H1 (cell line): ENCODE measurements around the gene TMED5. TPM values are rescaled to one million over a fixed set of nuclear protein-coding genes. Genes with fewer than 3 reads are reported as not detected.

Experiments
- CTCF ChIA-PET: fragments of 300-600 bp; sonication (Branson Sonifier 250); formaldehyde crosslinking; loops from one replicate; lab custom pipeline; 2021; ENCODE audit not compliant: partially characterized antibody; lab: Charles Lee
- POLR2A ChIA-PET: fragments of 300-600 bp; sonication (Branson Sonifier 250); formaldehyde crosslinking; loops from one replicate; lab custom pipeline; 2021; ENCODE audit warnings: inconsistent platforms; ENCODE audit not compliant: partially characterized antibody; lab: Charles Lee
- DNase-seq, 2 experiments: peaks; one replicate each; pipeline versions ENCODE4 v3.0.0 to v3.0.0-alpha.2; 2010 to 2022; ENCODE audit warnings: low spot score in 2 of 2, low read depth in 1 of 2, mixed read lengths in 1 of 2
- FAIRE-seq: peaks from 2 replicates; lab custom pipeline; 2011; peaks lifted over from hg19 to GRCh38; lab: Jason Lieb, UNC
- H2AFZ ChIP-seq: 2 replicates; pipeline ENCODE4 v1.8.1; 2012; ENCODE audit warnings: low read length, inconsistent platforms
- H2AK5ac ChIP-seq: 2 replicates; pipeline ENCODE4 v1.6.1; 2013; ENCODE audit warnings: low read depth, low read length
- H2BK120ac ChIP-seq: replicated peaks from 2 replicates; pipeline ENCODE3; 2013; ENCODE audit warnings: low read depth, low read length, inconsistent platforms
- H2BK12ac ChIP-seq: 2 replicates; pipeline ENCODE4 v1.6.1; 2013; ENCODE audit warnings: low read depth, low read length
- H2BK15ac ChIP-seq: 2 replicates; pipeline ENCODE4 v1.6.1; 2013; ENCODE audit warnings: low read length
- H2BK20ac ChIP-seq: 2 replicates; pipeline ENCODE4 v1.6.1; 2013; ENCODE audit warnings: low read length
- H2BK5ac ChIP-seq: 2 replicates; pipeline ENCODE4 v1.6.1; 2013; ENCODE audit warnings: low read depth, low read length
- H3K14ac ChIP-seq: 2 replicates; pipeline ENCODE4 v1.6.1; 2013; ENCODE audit warnings: inconsistent platforms; ENCODE audit not compliant: insufficient read length
- H3K18ac ChIP-seq: 2 replicates; pipeline ENCODE4 v1.6.1; 2013; ENCODE audit warnings: low read length; ENCODE audit errors: extremely low read depth
- H3K23ac ChIP-seq: 2 replicates; pipeline ENCODE4 v1.6.1; 2013; ENCODE audit warnings: inconsistent platforms; ENCODE audit not compliant: insufficient read length
- H3K23me2 ChIP-seq: 2 replicates; pipeline ENCODE4 v1.6.1; 2013; ENCODE audit warnings: low read depth, low read length
- H3K27ac ChIP-seq: 2 replicates; pipeline ENCODE4 v1.6.1; 2011; ENCODE audit warnings: low read depth, low read length, inconsistent platforms
- H3K27me3 ChIP-seq, 4 experiments: replicated peaks in 1 of 4; 1 replicate in 1 of 4; 2 replicates in 3 of 4; pipeline versions ENCODE4 v1.6.1 to v1.8.1; 2011 to 2013; ENCODE audit warnings: low read length in 3 of 4, mild to moderate bottlenecking in 3 of 4, inconsistent platforms in 2 of 4, mixed read lengths in 2 of 4, moderate library complexity in 1 of 4; ENCODE audit not compliant: control insufficient read depth in 3 of 4, insufficient read depth in 3 of 4; ENCODE audit errors: extremely low read depth in 1 of 4
- H3K36me3 ChIP-seq, 4 experiments: 2 replicates each; pipeline versions ENCODE4 v1.6.1 to v1.8.1; 2011 to 2013; ENCODE audit warnings: mild to moderate bottlenecking in 4 of 4, low read length in 3 of 4, moderate library complexity in 2 of 4, control low read depth in 1 of 4, inconsistent platforms in 1 of 4; ENCODE audit not compliant: insufficient read depth in 4 of 4, control insufficient read depth in 2 of 4
- H3K4ac ChIP-seq: replicated peaks from 2 replicates; pipeline ENCODE3; 2013; ENCODE audit warnings: low read length, low read depth, mixed read lengths, inconsistent platforms; ENCODE audit not compliant: insufficient read length
- H3K4me1 ChIP-seq, 4 experiments: replicated peaks in 1 of 4; 1 replicate in 1 of 4; 2 replicates in 3 of 4; pipeline versions ENCODE4 v1.6.1 to v1.8.1; 2011 to 2013; ENCODE audit warnings: low read length in 3 of 4, inconsistent platforms in 2 of 4, mixed read lengths in 1 of 4; ENCODE audit not compliant: insufficient read depth in 4 of 4, control insufficient read depth in 3 of 4
- H3K4me2 ChIP-seq, 2 experiments: 2 replicates each; pipeline versions ENCODE4 v1.6.1 to v1.8.1; 2011 to 2013; ENCODE audit warnings: low read depth in 2 of 2, low read length in 2 of 2, control low read depth in 1 of 2, inconsistent platforms in 1 of 2, mild to moderate bottlenecking in 1 of 2; ENCODE audit not compliant: insufficient read depth in 1 of 2
- H3K4me3 ChIP-seq, 4 experiments: fragments of 200-600, 300-600 bp in 1 of 4; sonication (generic), shearing (Covaris generic), sonication (Bioruptor Twin) in 1 of 4; 2 replicates each; pipeline versions ENCODE4 v1.5.1 to v1.8.1; 2011 to 2016; ENCODE audit warnings: low read length in 4 of 4, low read depth in 3 of 4, control low read depth in 2 of 4, inconsistent platforms in 2 of 4, mild to moderate bottlenecking in 2 of 4, mixed read lengths in 1 of 4, moderate library complexity in 1 of 4; ENCODE audit not compliant: insufficient read depth in 2 of 4; ENCODE audit errors: extremely low read depth in 1 of 4
- H3K56ac ChIP-seq: replicated peaks from 2 replicates; pipeline ENCODE3; 2013; ENCODE audit warnings: low read depth, mild to moderate bottlenecking, mixed read lengths, low read length, inconsistent platforms; ENCODE audit not compliant: insufficient read length
- H3K79me1 ChIP-seq: 2 replicates; pipeline ENCODE4 v1.6.1; 2013; ENCODE audit warnings: low read depth, low read length, control low read depth
- H3K79me2 ChIP-seq, 2 experiments: 2 replicates each; pipeline versions ENCODE4 v1.6.1 to v1.8.1; 2012 to 2013; ENCODE audit warnings: low read length in 2 of 2, mild to moderate bottlenecking in 2 of 2, inconsistent platforms in 1 of 2; ENCODE audit not compliant: insufficient read depth in 2 of 2, control insufficient read depth in 1 of 2
- H3K9ac ChIP-seq, 4 experiments: replicated peaks in 1 of 4; 1 replicate in 1 of 4; 2 replicates in 3 of 4; pipeline versions ENCODE4 v1.6.1 to v1.8.1; 2011 to 2013; ENCODE audit warnings: low read depth in 3 of 4, low read length in 3 of 4, control low read depth in 2 of 4, mild to moderate bottlenecking in 2 of 4, moderate library complexity in 2 of 4, inconsistent platforms in 1 of 4; ENCODE audit errors: extremely low read depth in 1 of 4
- H3K9me3 ChIP-seq, 2 experiments: 2 replicates each; pipeline versions ENCODE4 v1.6.1 to v1.8.1; 2012 to 2013; ENCODE audit warnings: mild to moderate bottlenecking in 2 of 2, moderate library complexity in 2 of 2, control low read depth in 1 of 2, inconsistent platforms in 1 of 2, low read depth in 1 of 2, low read length in 1 of 2, mixed read lengths in 1 of 2; ENCODE audit not compliant: insufficient read depth in 2 of 2
- H4K20me1 ChIP-seq, 2 experiments: replicated peaks in 1 of 2; 2 replicates each; pipeline versions ENCODE3 to v1.8.1; 2011 to 2013; ENCODE audit warnings: inconsistent platforms in 2 of 2, low read length in 2 of 2, mild to moderate bottlenecking in 1 of 2; ENCODE audit not compliant: insufficient read depth in 2 of 2, control insufficient read depth in 1 of 2
- H4K5ac ChIP-seq: 2 replicates; pipeline ENCODE4 v1.6.1; 2013; ENCODE audit warnings: low read length, low read depth, mixed read lengths, inconsistent platforms; ENCODE audit not compliant: insufficient read length
- H4K8ac ChIP-seq: 2 replicates; pipeline ENCODE4 v1.8.0; 2013; ENCODE audit warnings: mild to moderate bottlenecking, moderate library complexity, low read length, inconsistent platforms; ENCODE audit not compliant: insufficient read depth; ENCODE audit errors: extremely low read depth
- H4K91ac ChIP-seq: replicated peaks from 2 replicates; pipeline ENCODE3; 2013; ENCODE audit warnings: low read length, mixed read lengths, inconsistent platforms; ENCODE audit not compliant: insufficient read length
- FOSL1 ChIP-seq: IDR thresholded peaks from 2 replicates; pipeline ENCODE4 v1.6.1; 2011; ENCODE audit warnings: mild to moderate bottlenecking, low read depth, low read length, moderate library complexity; ENCODE audit not compliant: insufficient read depth
- KDM5A ChIP-seq: fragments of 200-600 bp; IDR thresholded peaks from 2 replicates; pipeline ENCODE4 v1.7.1; 2012; ENCODE audit warnings: mild to moderate bottlenecking, low read length, inconsistent platforms, mixed read lengths
- SP4 ChIP-seq: IDR thresholded peaks from 2 replicates; pipeline ENCODE4 v1.6.1; 2012; ENCODE audit warnings: low read length, inconsistent platforms
- WGBS, 2 experiments: shearing (Covaris generic) in 1 of 2; methylation state at CpG; one replicate each; pipeline versions ENCODE4 v1.1.6 to v1.1.7; 2013 to 2015; ENCODE audit warnings: low lambda C conversion rate in 2 of 2, mixed read lengths in 2 of 2, inconsistent platforms in 1 of 2, low coverage in 1 of 2, missing lambda C conversion rate in 1 of 2; ENCODE audit not compliant: insufficient replicate concordance in 2 of 2, insufficient coverage in 1 of 2, insufficient read length in 1 of 2; ENCODE audit errors: extremely low coverage in 1 of 2, missing lambda C conversion rate in 1 of 2; 5-methylcytosine and 5-hydroxymethylcytosine counted together
- polyA plus RNA-seq, 7 experiments: library from polyadenylated mRNA; depleted of rRNA in 3 of 7; stranded (reverse) in 5 of 7; unstranded in 2 of 7; fragments of >200 nt in 5 of 7; fragments of 200-250 nt in 2 of 7; gene quantifications; 1 replicate in 5 of 7; 2 replicates in 1 of 7; 4 replicates in 1 of 7; pipeline versions ENCODE4 v1.2.1 to v1.2.3, GENCODE V29; 2011 to 2013; ENCODE audit warnings: missing spikeins in 2 of 7, mixed read lengths in 2 of 7
- total RNA-seq: library from RNA; stranded (reverse); fragmentation: NEBNext Ultra II Directional; extraction: Animal tissue kit (Norgen Biotek cat#: 25700); gene quantifications from 2 replicates; pipeline ENCODE4 v1.2.1, GENCODE V29; 2021
- TF ChIP-seq, protein P1 (sequence below): IDR thresholded peaks from 2 replicates; pipeline ENCODE4 v1.6.1; 2012; ENCODE audit warnings: inconsistent platforms

TMED5 gene
- total and polyA plus RNA-seq, 2 of the 8 experiments (the other 6 are each of a cell fraction or from before 2014, with no cell fraction given) = 14.8 to 32.8 TPM

- no peak overlapping the region for H4K8ac ChIP-seq
- DNase-seq (no peak), FAIRE-seq (no peak)
- no peak overlapping the region for H3K56ac ChIP-seq
- 89% methylated on average over 1 of the region's 1 CpG; no CpG with 5 or more reads in 1 of the 2 experiments for WGBS, 2 experiments
- H2BK20ac ChIP-seq = no peak overlapping the region
- H3K79me1 ChIP-seq = peaks cover 5% of the 10 kb centered on the region; the same call in 1 of the 2 replicates
- H4K91ac ChIP-seq = no peak overlapping the region
- H3K4me3 ChIP-seq = no peak overlapping the region
- no peak overlapping the region for H2AFZ ChIP-seq
- H3K23me2 ChIP-seq = no peaks in the 10 kb centered on the region
- H3K23ac ChIP-seq = no peak overlapping the region
- peaks cover 0 to 73% of the 10 kb centered on the region in 2 experiments; a peak in 2 of 4 replicates for H3K79me2 ChIP-seq
- H3K36me3 ChIP-seq = no peaks in the 10 kb centered on the region; a peak in 1 of 8 replicates
- H3K18ac ChIP-seq = no peak overlapping the region
- no peak overlapping the region for H2BK5ac ChIP-seq
- no peaks in the 10 kb centered on the region for H4K20me1 ChIP-seq
- no peak overlapping the region for H4K5ac ChIP-seq
- no peak overlapping the region for H2BK12ac ChIP-seq
- TF ChIP-seq FOSL1 (no peak), SP4 (no peak), KDM5A (no peak)
- TF ChIP-seq, protein P1, sequence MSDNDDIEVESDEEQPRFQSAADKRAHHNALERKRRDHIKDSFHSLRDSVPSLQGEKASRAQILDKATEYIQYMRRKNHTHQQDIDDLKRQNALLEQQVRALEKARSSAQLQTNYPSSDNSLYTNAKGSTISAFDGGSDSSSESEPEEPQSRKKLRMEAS = no peak
- no peak overlapping the region for H2AK5ac ChIP-seq
- no peak overlapping the region for H3K27ac ChIP-seq
- H3K4me2 ChIP-seq = no peak overlapping the region
- no peak overlapping the region for H2BK15ac ChIP-seq
- no peaks in the 10 kb centered on the region for H3K27me3 ChIP-seq
- no peak overlapping the region for H3K9ac ChIP-seq
- no peak overlapping the region for H3K4ac ChIP-seq
- H2BK120ac ChIP-seq = no peak overlapping the region
- no peaks in the 10 kb centered on the region for H3K4me1 ChIP-seq
- POLR2A ChIA-PET = interaction anchor here (0.6 to 0.9 kb wide), 2 partner anchors 85 to 106 kb away, joined by 3 read pairs; no protein-coding TSS in a partner anchor
- CTCF ChIA-PET = no interaction called here
- H3K9me3 ChIP-seq = peaks cover 0 to 3% of the 10 kb centered on the region in 2 experiments; a peak in 1 of 4 replicates
- H3K14ac ChIP-seq = no peak overlapping the region
These were observed 8.6 kb downstream of the TMED5 start for GRCh38 chr1:93171549-93172034.
